CD4-positive, alpha-beta memory T cell (primary cell): Measurements from ENCODE around the gene ZNRF1. TPM values are rescaled to one million over a fixed set of nuclear protein-coding genes. Genes with fewer than 3 reads are reported as not detected.

ENCODE experiments used
- CTCF ChIA-PET: fragments of 350-600 bp; sonication (Branson Sonifier 250); formaldehyde crosslinking; loops from one replicate; lab custom pipeline; 2021; ENCODE audit warnings: inconsistent platforms; ENCODE audit not compliant: partially characterized antibody; lab: Charles Lee
- POLR2A ChIA-PET: fragments of 350-600 bp; sonication (Branson Sonifier 250); formaldehyde crosslinking; loops from one replicate; lab custom pipeline; 2021; ENCODE audit not compliant: partially characterized antibody; lab: Charles Lee
- DNase-seq, 5 donors: peaks; one replicate each; pipeline versions ENCODE4 v3.0.0 to v3.0.0-alpha.2; 2020 to 2022; ENCODE audit warnings: mixed read lengths in 1 of 5
- H3K27ac ChIP-seq: one replicate; pipeline ENCODE4 v1.7.0; 2013; ENCODE audit warnings: low read depth, low read length
- H3K27me3 ChIP-seq: 2 replicates; pipeline ENCODE4 v1.7.0; 2013; ENCODE audit warnings: mild to moderate bottlenecking, low read length, moderate library complexity; ENCODE audit not compliant: insufficient read depth
- H3K36me3 ChIP-seq: 2 replicates; pipeline ENCODE4 v1.7.0; 2013; ENCODE audit warnings: mild to moderate bottlenecking, low read length, moderate library complexity; ENCODE audit not compliant: insufficient read depth
- H3K4me1 ChIP-seq: 2 replicates; pipeline ENCODE4 v1.7.0; 2013; ENCODE audit warnings: mild to moderate bottlenecking, low read length, moderate library complexity; ENCODE audit not compliant: insufficient read depth
- H3K4me3 ChIP-seq, 2 donors: one replicate each; pipeline ENCODE4 v1.7.0; 2013; ENCODE audit warnings: low read length in 2 of 2, mild to moderate bottlenecking in 1 of 2
- H3K9me3 ChIP-seq, 2 donors: one replicate each; pipeline ENCODE4 v1.7.0; 2013; ENCODE audit warnings: low read length in 2 of 2, control low read depth in 1 of 2; ENCODE audit not compliant: control insufficient read depth in 1 of 2
- H3K27ac Mint-ChIP-seq, 7 donors: one replicate each; pipeline ENCODE4 v1.8.0; 2020 to 2021; ENCODE audit warnings: mixed read lengths in 7 of 7, mild to moderate bottlenecking in 6 of 7, inconsistent platforms in 3 of 7, moderate library complexity in 3 of 7
- H3K27me3 Mint-ChIP-seq, 2 donors: one replicate each; pipeline ENCODE4 v1.8.0; 2020 to 2021; ENCODE audit warnings: mixed read lengths in 2 of 2
- H3K36me3 Mint-ChIP-seq, 2 donors: one replicate each; pipeline ENCODE4 v1.8.0; 2020 to 2021; ENCODE audit warnings: mixed read lengths in 2 of 2, inconsistent platforms in 1 of 2, mild to moderate bottlenecking in 1 of 2
- H3K4me1 Mint-ChIP-seq, 4 donors: one replicate each; pipeline ENCODE4 v1.8.0; 2020 to 2021; ENCODE audit warnings: mixed read lengths in 4 of 4, mild to moderate bottlenecking in 1 of 4
- H3K4me3 Mint-ChIP-seq, 8 donors: one replicate each; pipeline ENCODE4 v1.8.0; 2020 to 2021; ENCODE audit warnings: mixed read lengths in 8 of 8, mild to moderate bottlenecking in 7 of 8, moderate library complexity in 6 of 8, inconsistent platforms in 3 of 8
- H3K9me3 Mint-ChIP-seq, 8 donors: one replicate each; pipeline ENCODE4 v1.8.0; 2020 to 2021; ENCODE audit warnings: mixed read lengths in 8 of 8, mild to moderate bottlenecking in 5 of 8, inconsistent platforms in 3 of 8, moderate library complexity in 1 of 8
- intact Hi-C: fragments of 100-400 bp; cut with micrococcal nuclease; formaldehyde crosslinking; loops from one replicate; pipeline ENCODE4 v1.15.1; 2023
- polyA plus RNA-seq, 2 donors: library from polyadenylated mRNA; unstranded; fragments of 300-500 nt; fragmentation: Illumina TruSeq; gene quantifications; one replicate each; pipeline ENCODE4 v1.2.3, GENCODE V29; 2021
- total RNA-seq, 2 experiments: library from RNA; stranded (reverse); gene quantifications; one replicate each; pipeline ENCODE4 v1.2.3, GENCODE V29; 2021

The ZNRF1 gene
- total and polyA plus RNA-seq, 4 experiments from 2014 or later: 3.4 to 9.5 (median 6.1) TPM

- no peaks in the 10 kb centered on the region for H3K27me3 Mint-ChIP-seq
- DNase-seq: no peak
- peaks cover 35 to 40% of the 10 kb centered on the region in 2 donors for H3K36me3 Mint-ChIP-seq
- ChIA-PET CTCF (no interaction called here), POLR2A (no interaction called here)
- Histone ChIP-seq H3K27me3 (no peaks in the 10 kb centered on the region), H3K27ac (no peak overlapping the region), H3K9me3 (no peaks in the 10 kb centered on the region), H3K4me3 (no peak overlapping the region), H3K36me3 (no peaks in the 10 kb centered on the region), H3K4me1 (peaks cover 5% of the 10 kb centered on the region)
- no peak overlapping the region for H3K27ac Mint-ChIP-seq
- H3K4me1 Mint-ChIP-seq: peaks cover 11 to 27% (median 16%) of the 10 kb centered on the region in 4 donors
- H3K4me3 Mint-ChIP-seq: peak overlapping the region in 2 of 8 donors; percentile 4 to 35
- peaks cover 0 to 23% (median 15%) of the 10 kb centered on the region in 8 donors for H3K9me3 Mint-ChIP-seq
- intact Hi-C loops: no loop called here
Observed at GRCh38 chr16:75151798-75152197, 153.0 kb downstream of the ZNRF1 start.

GRCh38 chr16:75152635-75153034 is 153.8 kb downstream of the ZNRF1 start:
- peaks cover 37 to 40% of the 10 kb centered on the region in 2 donors for H3K36me3 Mint-ChIP-seq
- Histone ChIP-seq H3K27ac (no peak overlapping the region), H3K36me3 (no peaks in the 10 kb centered on the region), H3K4me3 (no peak overlapping the region), H3K4me1 (peaks cover 5% of the 10 kb centered on the region), H3K9me3 (no peaks in the 10 kb centered on the region), H3K27me3 (no peaks in the 10 kb centered on the region)
- POLR2A ChIA-PET: no interaction called here
- H3K27me3 Mint-ChIP-seq: no peaks in the 10 kb centered on the region
- H3K4me1 Mint-ChIP-seq: peaks cover 10 to 27% (median 15%) of the 10 kb centered on the region in 4 donors
- intact Hi-C loops: no loop called here
- H3K9me3 Mint-ChIP-seq: peaks cover 0 to 23% (median 15%) of the 10 kb centered on the region in 8 donors
- peak overlapping the region in 1 of 8 donors; percentile 50 for H3K4me3 Mint-ChIP-seq
- no peak for DNase-seq
- CTCF ChIA-PET: no interaction called here
- H3K27ac Mint-ChIP-seq: peak overlapping the region in 1 of 7 donors; percentile 13

GRCh38 chr16:75160386-75160785 is 161.6 kb downstream of the ZNRF1 start:
- Histone ChIP-seq H3K9me3 (no peaks in the 10 kb centered on the region), H3K27me3 (no peaks in the 10 kb centered on the region), H3K27ac (no peak overlapping the region), H3K4me3 (no peak overlapping the region), H3K36me3 (peaks cover 4% of the 10 kb centered on the region), H3K4me1 (no peaks in the 10 kb centered on the region)
- no peaks in the 10 kb centered on the region for H3K27me3 Mint-ChIP-seq
- peaks cover 0 to 12% (median 4%) of the 10 kb centered on the region in 4 donors for H3K4me1 Mint-ChIP-seq
- no peak overlapping the region for H3K27ac Mint-ChIP-seq
- ChIA-PET CTCF (no interaction called here), POLR2A (no interaction called here)
- no peak for DNase-seq
- intact Hi-C loops: no loop called here
- no peak overlapping the region for H3K4me3 Mint-ChIP-seq
- peaks cover 0 to 13% (median 3%) of the 10 kb centered on the region in 8 donors for H3K9me3 Mint-ChIP-seq
- peaks cover 41 to 55% of the 10 kb centered on the region in 2 donors for H3K36me3 Mint-ChIP-seq

Other genes with a start within 250 kb of the ZNRF1 start
- gene FA2H, start 224.2 kb upstream of the ZNRF1 start, total RNA-seq: under 1 TPM in 1 of 2 experiments, not detected in 1; 0.17 TPM
- under 1 TPM in 1 of 2 donors, not detected in 1; 0.21 TPM for gene FA2H, start 224.2 kb upstream of the ZNRF1 start, polyA plus RNA-seq
- 100 to 1,000 TPM; 116 to 127 TPM for gene WDR59, start 13.9 kb upstream of the ZNRF1 start, total RNA-seq
- gene WDR59, start 13.9 kb upstream of the ZNRF1 start, polyA plus RNA-seq: 10 to 100 TPM; 11.0 to 20.5 TPM
- gene LDHD, start 117.8 kb downstream of the ZNRF1 start, total RNA-seq: under 1 TPM; 0.17 to 0.20 TPM
- under 1 TPM in 1 of 2 donors, not detected in 1; 0.09 TPM for gene LDHD, start 117.8 kb downstream of the ZNRF1 start, polyA plus RNA-seq
- 10 to 100 TPM; 11.7 to 13.4 TPM for gene ZFP1, start 149.5 kb downstream of the ZNRF1 start, total RNA-seq
- gene ZFP1, start 149.5 kb downstream of the ZNRF1 start, polyA plus RNA-seq: 10 to 100 TPM; 18.4 to 22.3 TPM
- not detected for gene CTRB2, start 208.1 kb downstream of the ZNRF1 start, total RNA-seq
- not detected for gene CTRB2, start 208.1 kb downstream of the ZNRF1 start, polyA plus RNA-seq
- not detected for gene CTRB1, start 220.0 kb downstream of the ZNRF1 start, total RNA-seq
- gene CTRB1, start 220.0 kb downstream of the ZNRF1 start, polyA plus RNA-seq: not detected